BE2C (cell line): ENCODE results near the gene MAMLD1. TPM values are rescaled to one million over a fixed set of nuclear protein-coding genes. Genes with fewer than 3 reads are reported as not detected.

Experiments used
- DNase-seq: peaks from one replicate; pipeline ENCODE4 v3.0.0-alpha.2; 2020
- H3K27me3 ChIP-seq: fragments of 250-450 bp; sonication (Bioruptor Pico); 2 replicates; pipeline ENCODE4 v1.5.1; 2020; ENCODE audit warnings: mild to moderate bottlenecking
- H3K36me3 ChIP-seq: fragments of 250-450 bp; sonication (Bioruptor Pico); 2 replicates; pipeline ENCODE4 v1.5.1; 2020; ENCODE audit warnings: mild to moderate bottlenecking
- H3K4me1 ChIP-seq: fragments of 250-450 bp; sonication (Bioruptor Pico); 2 replicates; pipeline ENCODE4 v1.5.1; 2020
- H3K4me3 ChIP-seq: 2 replicates; pipeline ENCODE4 v1.5.1; 2011; ENCODE audit warnings: low read depth, low read length
- H3K9me3 ChIP-seq: fragments of 250-450 bp; sonication (Bioruptor Pico); 2 replicates; pipeline ENCODE4 v1.5.1; 2020
- polyA plus RNA-seq: library from polyadenylated mRNA; unstranded; fragments of >200 nt; gene quantifications from one replicate; pipeline ENCODE4 v1.2.1, GENCODE V29; 2012; ENCODE audit warnings: low read depth, missing spikeins; ENCODE audit not compliant: insufficient read length, insufficient read depth
- TF ChIP-seq, protein P1 (sequence below): IDR thresholded peaks from 2 replicates; pipeline ENCODE4 v1.5.1; 2012; ENCODE audit warnings: mild to moderate bottlenecking, low read depth, low read length

Gene MAMLD1, protein sequence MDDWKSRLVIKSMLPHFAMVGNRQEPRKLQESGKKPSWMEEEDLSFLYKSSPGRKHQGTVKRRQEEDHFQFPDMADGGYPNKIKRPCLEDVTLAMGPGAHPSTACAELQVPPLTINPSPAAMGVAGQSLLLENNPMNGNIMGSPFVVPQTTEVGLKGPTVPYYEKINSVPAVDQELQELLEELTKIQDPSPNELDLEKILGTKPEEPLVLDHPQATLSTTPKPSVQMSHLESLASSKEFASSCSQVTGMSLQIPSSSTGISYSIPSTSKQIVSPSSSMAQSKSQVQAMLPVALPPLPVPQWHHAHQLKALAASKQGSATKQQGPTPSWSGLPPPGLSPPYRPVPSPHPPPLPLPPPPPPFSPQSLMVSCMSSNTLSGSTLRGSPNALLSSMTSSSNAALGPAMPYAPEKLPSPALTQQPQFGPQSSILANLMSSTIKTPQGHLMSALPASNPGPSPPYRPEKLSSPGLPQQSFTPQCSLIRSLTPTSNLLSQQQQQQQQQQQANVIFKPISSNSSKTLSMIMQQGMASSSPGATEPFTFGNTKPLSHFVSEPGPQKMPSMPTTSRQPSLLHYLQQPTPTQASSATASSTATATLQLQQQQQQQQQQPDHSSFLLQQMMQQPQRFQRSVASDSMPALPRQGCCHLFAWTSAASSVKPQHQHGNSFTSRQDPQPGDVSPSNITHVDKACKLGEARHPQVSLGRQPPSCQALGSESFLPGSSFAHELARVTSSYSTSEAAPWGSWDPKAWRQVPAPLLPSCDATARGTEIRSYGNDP
- not detected for polyA plus RNA-seq

DNA sequence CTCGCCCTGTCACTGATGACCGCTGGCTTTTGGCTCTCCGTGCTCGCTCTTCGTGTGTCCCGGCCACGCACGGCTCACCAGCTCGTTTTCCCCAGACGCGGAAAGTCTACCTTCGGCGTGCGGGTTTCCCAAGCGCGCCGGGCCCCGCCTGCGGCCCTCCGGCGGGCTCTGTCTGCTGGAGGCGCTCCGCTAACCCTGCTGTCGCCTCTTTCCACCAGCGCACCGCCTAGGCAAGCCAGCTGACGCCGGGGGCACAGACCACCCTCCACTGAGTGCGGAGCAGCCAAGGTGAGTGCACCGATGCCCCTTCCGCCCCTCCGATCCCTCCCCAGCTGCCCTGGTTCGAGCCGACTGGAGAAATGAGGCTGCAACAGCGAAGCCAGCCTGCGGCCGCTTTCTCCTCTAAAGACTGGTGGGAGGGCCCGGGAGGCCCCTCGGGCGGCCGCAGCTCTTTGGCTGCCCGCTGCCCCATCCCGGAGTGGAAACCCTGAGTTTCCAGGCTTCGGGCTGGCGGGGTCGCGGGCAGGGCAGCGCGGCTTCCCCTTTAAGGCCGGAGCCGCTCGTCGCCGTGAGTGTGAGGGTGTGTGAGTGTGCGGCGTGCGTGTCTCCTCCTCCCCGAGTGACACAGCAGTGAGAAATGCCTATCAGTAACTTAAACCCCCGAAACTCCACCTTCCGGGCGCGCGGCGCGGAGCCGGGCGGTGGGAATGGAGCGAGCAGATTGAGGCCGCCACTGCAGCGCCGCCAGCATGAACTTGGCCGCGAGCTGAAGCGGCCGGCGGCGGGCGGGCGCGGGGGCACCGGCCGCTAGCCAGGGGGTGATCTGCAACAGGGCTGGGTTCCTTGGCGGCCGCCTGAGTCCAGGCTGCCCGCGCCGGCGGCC, at the start of gene MAMLD1:
TSS of gene MAMLD1 (plus strand) at position 719 of the 883 bp plus-strand sequence. CDS start 82,200 bp downstream, outside the sequence.
- H3K4me3 ChIP-seq: no peak within 1 kb of the TSS
- peaks cover 55% of the 10 kb centered on the region for H3K27me3 ChIP-seq

DNA sequence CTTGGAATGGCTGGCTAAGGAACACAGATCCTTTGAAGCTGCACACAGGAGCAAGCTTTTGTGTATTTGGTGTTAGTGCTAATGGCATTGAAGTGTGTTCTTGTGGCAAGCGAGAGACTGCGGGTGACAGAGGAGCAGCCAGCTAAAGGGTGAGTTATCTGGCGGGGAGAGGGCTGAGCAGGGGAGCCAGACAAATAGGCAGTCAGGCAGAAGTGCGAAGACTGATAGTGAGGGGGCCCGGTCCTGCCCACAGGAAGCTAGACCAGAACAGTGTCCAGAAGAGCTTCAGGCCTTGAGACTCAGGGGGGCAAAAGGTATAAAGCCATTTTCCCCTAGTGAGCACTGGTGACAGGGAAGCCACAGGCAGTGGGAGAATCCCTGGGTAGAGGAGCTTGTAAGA, 49.6 kb upstream of the MAMLD1 start:
- no peaks in the 10 kb centered on the region for H3K9me3 ChIP-seq
- TF ChIP-seq, protein P1, sequence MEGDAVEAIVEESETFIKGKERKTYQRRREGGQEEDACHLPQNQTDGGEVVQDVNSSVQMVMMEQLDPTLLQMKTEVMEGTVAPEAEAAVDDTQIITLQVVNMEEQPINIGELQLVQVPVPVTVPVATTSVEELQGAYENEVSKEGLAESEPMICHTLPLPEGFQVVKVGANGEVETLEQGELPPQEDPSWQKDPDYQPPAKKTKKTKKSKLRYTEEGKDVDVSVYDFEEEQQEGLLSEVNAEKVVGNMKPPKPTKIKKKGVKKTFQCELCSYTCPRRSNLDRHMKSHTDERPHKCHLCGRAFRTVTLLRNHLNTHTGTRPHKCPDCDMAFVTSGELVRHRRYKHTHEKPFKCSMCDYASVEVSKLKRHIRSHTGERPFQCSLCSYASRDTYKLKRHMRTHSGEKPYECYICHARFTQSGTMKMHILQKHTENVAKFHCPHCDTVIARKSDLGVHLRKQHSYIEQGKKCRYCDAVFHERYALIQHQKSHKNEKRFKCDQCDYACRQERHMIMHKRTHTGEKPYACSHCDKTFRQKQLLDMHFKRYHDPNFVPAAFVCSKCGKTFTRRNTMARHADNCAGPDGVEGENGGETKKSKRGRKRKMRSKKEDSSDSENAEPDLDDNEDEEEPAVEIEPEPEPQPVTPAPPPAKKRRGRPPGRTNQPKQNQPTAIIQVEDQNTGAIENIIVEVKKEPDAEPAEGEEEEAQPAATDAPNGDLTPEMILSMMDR: no peak
- no peak for DNase-seq
- H3K4me3 ChIP-seq: no peak overlapping the region
- no peaks in the 10 kb centered on the region for H3K36me3 ChIP-seq
- H3K4me1 ChIP-seq: no peaks in the 10 kb centered on the region
- H3K27me3 ChIP-seq: no peaks in the 10 kb centered on the region

More for the DNA sequence above, at the start of gene MAMLD1:
- H3K36me3 ChIP-seq: no peaks in the 10 kb centered on the region
- TF ChIP-seq, protein P1: no peak
- no peak for DNase-seq
- no peaks in the 10 kb centered on the region for H3K4me1 ChIP-seq
- no peaks in the 10 kb centered on the region for H3K9me3 ChIP-seq

DNA sequence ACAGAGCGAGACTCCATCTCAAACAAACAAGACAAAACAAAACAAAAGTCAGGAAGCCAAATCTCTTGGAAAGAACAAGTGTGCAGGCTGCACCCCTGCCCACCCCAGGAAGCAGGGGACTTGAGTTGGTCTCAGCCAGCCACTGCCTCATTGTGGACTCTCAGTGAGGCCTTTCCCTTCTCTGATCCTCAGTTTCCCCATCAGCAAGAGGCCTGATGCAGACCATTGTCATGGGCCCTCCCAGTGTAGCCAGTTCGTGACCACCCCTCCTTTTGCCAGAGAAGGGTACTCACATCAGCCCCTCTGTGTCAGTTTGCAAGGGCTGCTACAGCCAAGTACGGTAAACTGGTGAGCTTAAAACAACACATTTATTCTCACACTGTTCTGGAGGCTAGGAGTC, 48.9 kb upstream of the MAMLD1 start:
- no peak overlapping the region for H3K4me3 ChIP-seq
- no peaks in the 10 kb centered on the region for H3K36me3 ChIP-seq
- TF ChIP-seq, protein P1: no peak
- H3K4me1 ChIP-seq: no peaks in the 10 kb centered on the region
- no peak for DNase-seq
- H3K27me3 ChIP-seq: no peaks in the 10 kb centered on the region
- no peaks in the 10 kb centered on the region for H3K9me3 ChIP-seq

DNA sequence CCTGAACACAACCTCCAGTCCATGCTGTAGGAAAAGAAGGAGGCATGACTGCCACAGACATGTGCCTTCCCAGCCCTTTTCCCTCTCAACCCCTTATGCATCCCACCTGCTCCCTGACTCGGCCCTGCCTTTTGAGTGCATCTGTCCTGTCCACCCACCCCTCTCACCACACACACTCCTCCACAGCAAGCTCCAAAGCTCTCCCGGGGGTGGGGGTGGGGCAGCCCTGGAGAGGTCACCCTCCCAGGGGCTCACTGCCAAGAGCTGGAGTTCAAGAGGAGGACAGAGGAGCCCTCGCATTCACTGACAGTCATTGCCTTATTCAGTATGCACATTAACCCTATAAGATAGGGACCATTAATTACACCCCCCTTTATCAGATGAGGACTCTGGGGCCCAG, 46.6 kb upstream of the MAMLD1 start:
- no peak overlapping the region for H3K4me3 ChIP-seq
- DNase-seq: no peak
- H3K27me3 ChIP-seq: no peaks in the 10 kb centered on the region
- TF ChIP-seq, protein P1: no peak
- H3K4me1 ChIP-seq: no peaks in the 10 kb centered on the region
- no peaks in the 10 kb centered on the region for H3K36me3 ChIP-seq
- H3K9me3 ChIP-seq: no peaks in the 10 kb centered on the region

DNA sequence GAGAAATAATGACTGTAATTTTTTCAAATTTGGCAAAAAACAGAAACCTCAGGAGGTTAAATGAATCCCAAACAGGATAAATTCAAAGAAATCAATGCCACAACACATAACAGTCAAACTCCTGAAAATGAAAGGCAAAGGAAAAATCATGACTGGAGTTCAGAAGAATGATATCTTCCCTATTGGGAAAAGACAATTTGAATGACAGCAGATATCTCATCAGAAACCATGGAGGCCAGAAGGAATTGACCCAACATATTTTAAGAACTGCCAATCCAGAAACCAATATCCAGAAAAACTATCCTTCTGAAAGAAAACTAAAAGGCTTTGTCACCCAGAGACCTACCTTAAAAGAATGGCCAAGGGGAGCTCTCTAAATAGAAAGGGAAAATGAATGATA, 40.1 kb upstream of the MAMLD1 start:
- Histone ChIP-seq H3K36me3 (no peaks in the 10 kb centered on the region), H3K4me1 (no peaks in the 10 kb centered on the region), H3K4me3 (no peak overlapping the region), H3K9me3 (no peaks in the 10 kb centered on the region), H3K27me3 (no peaks in the 10 kb centered on the region)
- no peak for DNase-seq
- TF ChIP-seq, protein P1: no peak
